SK-N-SH (cell line): ENCODE measurements around the gene SIDT2. TPM values are rescaled to one million over a fixed set of nuclear protein-coding genes. Genes with fewer than 3 reads are reported as not detected.

Experiments used
- CTCF ChIA-PET: fragments of 300-600, 350-600 bp; formaldehyde crosslinking; extraction: SDS; loops from one replicate; lab custom pipeline; 2021; lab: Yijun Ruan, JAX
- POLR2A ChIA-PET: fragments of 350-600 bp; sonication (Branson Sonifier 250); formaldehyde crosslinking; extraction: SDS; loops from one replicate; lab custom pipeline; 2020; ENCODE audit warnings: antibody characterized with exemption, inconsistent platforms; lab: Yijun Ruan, JAX
- DNase-seq: peaks from one replicate; pipeline ENCODE4 v3.0.0; 2012
- H2AFZ ChIP-seq: fragments of 200-600 bp; sonication (generic); 2 replicates; pipeline ENCODE4 v1.8.1; 2016; ENCODE audit warnings: antibody characterized with exemption, mild to moderate bottlenecking, low read depth
- H3F3A ChIP-seq: fragments of 200-600 bp; sonication (generic); replicated peaks from 2 replicates; pipeline ENCODE3; 2016; ENCODE audit warnings: antibody characterized with exemption, mild to moderate bottlenecking; ENCODE audit not compliant: insufficient read depth
- H3K27ac ChIP-seq, 2 experiments: fragments of 200-500 bp in 1 of 2; fragments of 200-600 bp in 1 of 2; sonication (Bioruptor generic) in 1 of 2; sonication (generic), shearing (Covaris generic) in 1 of 2; 2 replicates each; pipeline versions ENCODE4 v1.5.1 to v1.6.1; 2014 to 2016; ENCODE audit warnings: low read depth in 2 of 2, inconsistent platforms in 1 of 2, low read length in 1 of 2, mild to moderate bottlenecking in 1 of 2, mixed read lengths in 1 of 2
- H3K27me3 ChIP-seq: fragments of 200-600 bp; sonication (generic), shearing (Covaris generic); 2 replicates; pipeline ENCODE4 v1.6.1; 2016; ENCODE audit warnings: mixed run types; ENCODE audit not compliant: insufficient read depth
- H3K36me3 ChIP-seq, 2 experiments: fragments of 200-500 bp in 1 of 2; fragments of 200-600 bp in 1 of 2; sonication (Bioruptor generic) in 1 of 2; sonication (generic) in 1 of 2; replicated peaks in 1 of 2; 2 replicates each; pipeline versions ENCODE3 to v1.5.1; 2014 to 2016; ENCODE audit warnings: low read length in 1 of 2, mild to moderate bottlenecking in 1 of 2; ENCODE audit not compliant: insufficient read depth in 2 of 2, control insufficient read depth in 1 of 2
- H3K4me1 ChIP-seq, 2 experiments: fragments of 200-500 bp in 1 of 2; fragments of 200-600 bp in 1 of 2; sonication (Bioruptor generic) in 1 of 2; sonication (generic), shearing (Covaris generic) in 1 of 2; 2 replicates each; pipeline versions ENCODE4 v1.5.1 to v1.6.1; 2014 to 2016; ENCODE audit warnings: low read depth in 1 of 2, low read length in 1 of 2, mixed run types in 1 of 2; ENCODE audit not compliant: insufficient read depth in 2 of 2, control insufficient read depth in 1 of 2
- H3K4me2 ChIP-seq: fragments of 200-600 bp; sonication (generic), shearing (Covaris generic); 2 replicates; pipeline ENCODE4 v1.6.1; 2017; ENCODE audit warnings: mixed run types
- H3K4me3 ChIP-seq, 2 experiments: fragments of 200-500 bp in 1 of 2; fragments of 200-600 bp in 1 of 2; sonication (Bioruptor generic) in 1 of 2; sonication (generic), shearing (Covaris generic) in 1 of 2; 2 replicates each; pipeline versions ENCODE4 v1.5.1 to v1.8.1; 2014 to 2016; ENCODE audit warnings: low read depth in 2 of 2, inconsistent platforms in 1 of 2, low read length in 1 of 2, mild to moderate bottlenecking in 1 of 2, mixed read lengths in 1 of 2, moderate library complexity in 1 of 2
- H3K79me2 ChIP-seq: fragments of 200-600 bp; sonication (generic); 2 replicates; pipeline ENCODE4 v1.8.1; 2017; ENCODE audit warnings: mild to moderate bottlenecking; ENCODE audit not compliant: insufficient read depth
- H3K9ac ChIP-seq: fragments of 200-600 bp; sonication (generic); 2 replicates; pipeline ENCODE4 v1.6.1; 2017; ENCODE audit warnings: mixed run types
- H3K9me2 ChIP-seq: fragments of 200-600 bp; sonication (generic); 2 replicates; pipeline ENCODE4 v1.6.1; 2017; ENCODE audit warnings: mixed run types
- H3K9me3 ChIP-seq: fragments of 200-600 bp; sonication (generic); 2 replicates; pipeline ENCODE4 v1.6.1; 2017; ENCODE audit warnings: mixed run types, mild to moderate bottlenecking, moderate library complexity
- H4K20me1 ChIP-seq: fragments of 200-600 bp; sonication (generic); 2 replicates; pipeline ENCODE4 v1.6.1; 2017; ENCODE audit warnings: mild to moderate bottlenecking, mixed run types; ENCODE audit not compliant: insufficient read depth
- CHD2 ChIP-seq: fragments of 150-350 bp; IDR thresholded peaks from 2 replicates; pipeline ENCODE4 v1.6.1; 2018; ENCODE audit warnings: low read length; ENCODE audit not compliant: partially characterized antibody
- EP300 ChIP-seq, 2 experiments: IDR thresholded peaks; 2 replicates each; pipeline versions ENCODE4 v1.4.0 to v1.6.1; 2012; ENCODE audit warnings: borderline replicate concordance in 1 of 2, low read depth in 1 of 2, low read length in 1 of 2
- FOSL2 ChIP-seq: IDR thresholded peaks from 2 replicates; pipeline ENCODE4 v1.4.0; 2012; ENCODE audit warnings: low read depth, mild to moderate bottlenecking, moderate library complexity, borderline replicate concordance
- FOXJ3 ChIP-seq: sonication (generic); formaldehyde crosslinking; IDR thresholded peaks from 2 replicates; pipeline ENCODE4 v1.5.1; 2020; ENCODE audit warnings: mild to moderate bottlenecking, missing genetic modification reagents
- GABPA ChIP-seq: IDR thresholded peaks from 2 replicates; pipeline ENCODE4 v1.4.0; 2012; ENCODE audit warnings: low read depth, mild to moderate bottlenecking
- JUND ChIP-seq: IDR thresholded peaks from 2 replicates; pipeline ENCODE4 v1.4.0; 2012
- MAX ChIP-seq: IDR thresholded peaks from 2 replicates; pipeline ENCODE4 v1.4.0; 2012; ENCODE audit warnings: low read depth
- MXI1 ChIP-seq: IDR thresholded peaks from 2 replicates; pipeline ENCODE4 v1.6.1; 2012; ENCODE audit warnings: mild to moderate bottlenecking, low read depth, low read length, improper control_type of control experiment
- NFIC ChIP-seq: IDR thresholded peaks from 2 replicates; pipeline ENCODE4 v1.4.0; 2012; ENCODE audit warnings: borderline replicate concordance
- PBX3 ChIP-seq: IDR thresholded peaks from 2 replicates; pipeline ENCODE4; 2012
- POLR2AphosphoS5 ChIP-seq: IDR thresholded peaks from 2 replicates; pipeline ENCODE4 v1.6.1; 2012; ENCODE audit warnings: low read depth, low read length
- RAD21 ChIP-seq: IDR thresholded peaks from 2 replicates; pipeline ENCODE4 v1.6.1; 2012; ENCODE audit warnings: mild to moderate bottlenecking, low read length
- RCOR1 ChIP-seq: fragments of 150-350 bp; IDR thresholded peaks from 2 replicates; pipeline ENCODE4 v1.6.1; 2017; ENCODE audit warnings: antibody characterized with exemption, low read length
- REST ChIP-seq: IDR thresholded peaks from 2 replicates; pipeline ENCODE4 v1.6.1; 2012; ENCODE audit warnings: mild to moderate bottlenecking, low read depth, low read length, moderate library complexity
- SIN3A ChIP-seq: IDR thresholded peaks from 2 replicates; pipeline ENCODE4 v1.6.1; 2012; ENCODE audit warnings: low read depth, mild to moderate bottlenecking, low read length, moderate library complexity, borderline replicate concordance
- SMC3 ChIP-seq: IDR thresholded peaks from 2 replicates; pipeline ENCODE4 v1.6.1; 2012; ENCODE audit warnings: low read depth, low read length, improper control_type of control experiment
- TAF1 ChIP-seq: IDR thresholded peaks from 2 replicates; pipeline ENCODE4 v1.6.1; 2012; ENCODE audit warnings: low read depth, mild to moderate bottlenecking, low read length, moderate library complexity, borderline replicate concordance
- TCF12 ChIP-seq: IDR thresholded peaks from 2 replicates; pipeline ENCODE4 v1.4.0; 2012
- USF1 ChIP-seq: IDR thresholded peaks from 2 replicates; pipeline ENCODE4 v1.4.0; 2012; ENCODE audit warnings: low read depth, borderline replicate concordance
- YY1 ChIP-seq: IDR thresholded peaks from 2 replicates; pipeline ENCODE4 v1.4.0; 2012; ENCODE audit warnings: low read depth, mild to moderate bottlenecking
- whole genome bisulfite sequencing: methylation state at CpG from one replicate; pipeline ENCODE4 v1.1.6; 2017; ENCODE audit warnings: low lambda C conversion rate; 5-methylcytosine and 5-hydroxymethylcytosine counted together
- polyA plus RNA-seq, 3 experiments: library from polyadenylated mRNA; depleted of rRNA; stranded (reverse); fragments of >200 nt; gene quantifications; 2 replicates each; pipeline ENCODE4 v1.2.3, GENCODE V29; 2012
- TF ChIP-seq, protein P1 (sequence below): fragments of 150-350 bp; IDR thresholded peaks from 2 replicates; pipeline ENCODE4 v1.6.1; 2017; ENCODE audit warnings: antibody characterized with exemption, low read length, low read depth, borderline replicate concordance

SIDT2 gene
- polyA plus RNA-seq, 1 of the 3 experiments (the other 2 are of a cell fraction) = 17.5 TPM

- POLR2A ChIA-PET = no interaction called here
- CTCF ChIA-PET = interaction anchor here (1.4 kb wide), 1 partner anchor 13 kb away, joined by 3 read pairs; no protein-coding TSS in a partner anchor
- H3K9me2 ChIP-seq = no peaks in the 10 kb centered on the region
- TF ChIP-seq, protein P1, sequence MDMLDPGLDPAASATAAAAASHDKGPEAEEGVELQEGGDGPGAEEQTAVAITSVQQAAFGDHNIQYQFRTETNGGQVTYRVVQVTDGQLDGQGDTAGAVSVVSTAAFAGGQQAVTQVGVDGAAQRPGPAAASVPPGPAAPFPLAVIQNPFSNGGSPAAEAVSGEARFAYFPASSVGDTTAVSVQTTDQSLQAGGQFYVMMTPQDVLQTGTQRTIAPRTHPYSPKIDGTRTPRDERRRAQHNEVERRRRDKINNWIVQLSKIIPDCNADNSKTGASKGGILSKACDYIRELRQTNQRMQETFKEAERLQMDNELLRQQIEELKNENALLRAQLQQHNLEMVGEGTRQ = no peak
- TF ChIP-seq EP300 (IDR thresholded peaks at IDR 0.05; ENCODE audit: borderline replicate concordance in 1 of 2, low read depth in 1 of 2, low read length in 1 of 2) (no peak), MAX (no peak), TAF1 (no peak), JUND (no peak), MXI1 (no peak), REST (no peak), RAD21 (no peak), SMC3 (no peak), FOXJ3 (no peak), FOSL2 (no peak)
- TF ChIP-seq, all 33 proteins: peak for 0
- DNase-seq = no peak
- Histone ChIP-seq H4K20me1 (no peaks in the 10 kb centered on the region), H3K27ac (no peak overlapping the region), H3K79me2 (no peaks in the 10 kb centered on the region), H3K4me3 (no peak overlapping the region), H3K9ac (no peak overlapping the region), H3K27me3 (no peaks in the 10 kb centered on the region), H3F3A (no peaks in the 10 kb centered on the region), H3K36me3 (peaks cover 8 to 23% of the 10 kb centered on the region in 2 experiments), H2AFZ (no peak overlapping the region), H3K4me2 (no peak overlapping the region), H3K4me1 (peaks cover 0 to 3% of the 10 kb centered on the region in 2 experiments; a peak in 1 of 4 replicates), H3K9me3 (no peaks in the 10 kb centered on the region)
- WGBS = 92% methylated on average over 5 of the region's 5 CpGs
Observed at GRCh38 chr11:117185736-117186430, 7.3 kb downstream of the SIDT2 start.

GRCh38 chr11:117186431-117186761 lies 7.9 kb downstream of the SIDT2 start:
- Histone ChIP-seq H3K9ac (no peak overlapping the region), H4K20me1 (no peaks in the 10 kb centered on the region), H3K27me3 (no peaks in the 10 kb centered on the region), H3K9me3 (no peaks in the 10 kb centered on the region), H3F3A (no peaks in the 10 kb centered on the region), H3K36me3 (peaks cover 8 to 23% of the 10 kb centered on the region in 2 experiments), H3K4me2 (no peak overlapping the region), H3K27ac (no peak overlapping the region), H3K4me1 (no peaks in the 10 kb centered on the region; a peak in 1 of 4 replicates), H3K4me3 (no peak overlapping the region), H3K9me2 (no peaks in the 10 kb centered on the region), H2AFZ (no peak overlapping the region), H3K79me2 (no peaks in the 10 kb centered on the region)
- 90% methylated on average over 3 of the region's 4 CpGs for WGBS
- no peak for DNase-seq
- POLR2A ChIA-PET = no interaction called here
- CTCF ChIA-PET = interaction anchor here (1.4 kb wide), 1 partner anchor 12 kb away, joined by 3 read pairs; no protein-coding TSS in a partner anchor
- TF ChIP-seq EP300 (IDR thresholded peaks at IDR 0.05; ENCODE audit: borderline replicate concordance in 1 of 2, low read depth in 1 of 2, low read length in 1 of 2) (no peak), TCF12 (no peak), CHD2 (no peak), USF1 (no peak), TAF1 (no peak), SIN3A (no peak), POLR2AphosphoS5 (no peak), NFIC (no peak), RCOR1 (no peak), MXI1 (no peak), GABPA (no peak), YY1 (no peak), PBX3 (no peak)
